GM18867 (cell line): ENCODE data around the gene LMO2.
"Not testable (repeated sequence)": the region's sequence is repeated elsewhere in the genome, so short reads cannot be mapped to it uniquely, and the experiment has no call there.

ENCODE experiments used
- ATAC-seq: cut with Tn5 transposase; IDR thresholded peaks from one replicate; pipeline ENCODE4 v1.9.1; 2021; ENCODE audit warnings: mild to moderate bottlenecking, moderate library complexity; ENCODE audit not compliant: unreplicated experiment

LMO2 gene

DNA sequence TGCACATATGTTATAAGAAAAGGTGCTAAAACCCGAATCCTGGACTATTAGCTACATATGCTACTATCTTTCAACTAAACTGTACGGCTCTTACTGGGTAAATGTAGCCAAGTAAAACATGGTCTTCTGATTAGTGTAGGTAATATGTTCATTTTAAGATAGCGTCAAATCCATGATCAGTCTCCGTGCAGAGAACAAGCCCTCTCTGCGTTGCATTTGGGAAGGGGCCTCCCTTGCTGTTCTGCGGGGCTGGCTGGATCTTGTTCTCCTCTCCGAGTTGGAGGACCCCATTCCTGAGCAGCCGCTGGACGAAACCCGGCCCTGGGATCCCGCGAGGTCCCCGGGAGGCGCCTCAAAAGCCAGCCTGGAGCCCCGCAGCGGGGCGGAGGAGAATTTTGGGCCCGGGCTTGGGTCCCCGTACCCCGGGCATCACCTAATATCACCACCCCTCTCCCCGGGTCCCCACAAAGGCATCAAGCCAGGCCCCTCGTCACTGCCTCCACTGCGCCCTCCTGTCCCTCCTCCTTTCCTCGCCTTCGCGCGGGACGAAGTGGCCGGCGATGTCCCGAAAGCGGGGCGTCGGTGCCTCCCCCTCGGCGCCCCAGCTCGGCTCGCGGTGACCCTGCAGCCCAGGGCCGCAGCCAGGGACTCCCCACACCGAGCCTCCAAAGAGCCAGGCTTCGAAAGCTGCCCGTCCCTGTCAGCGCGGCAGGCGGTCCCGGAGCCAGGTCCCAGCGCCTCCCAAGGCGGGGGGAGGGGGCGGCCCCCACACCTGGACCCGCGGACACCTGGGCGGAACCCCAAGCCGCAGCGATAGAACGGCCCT, 63.1 kb downstream of the LMO2 start:
- no peak for ATAC-seq

DNA sequence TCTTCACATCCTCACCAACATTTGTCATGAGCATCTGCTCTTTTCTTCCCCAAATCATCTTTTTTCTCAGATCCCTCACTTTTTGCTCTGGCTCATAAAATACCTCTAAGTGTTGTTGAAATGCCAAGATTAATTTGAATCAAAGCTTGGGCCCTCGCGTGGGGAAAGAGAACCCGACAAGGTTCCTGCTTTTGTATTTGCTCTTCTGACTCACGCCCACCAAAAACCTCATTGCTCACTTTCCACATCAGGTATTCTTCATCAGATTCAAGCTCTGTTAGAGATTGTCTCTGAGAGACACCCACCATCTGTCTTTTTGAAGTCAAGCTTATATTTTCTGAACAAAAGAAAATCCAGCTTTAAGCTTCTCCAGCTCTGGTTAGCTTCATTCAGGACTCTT, 64.7 kb downstream of the LMO2 start:
- ATAC-seq, result no peak

DNA sequence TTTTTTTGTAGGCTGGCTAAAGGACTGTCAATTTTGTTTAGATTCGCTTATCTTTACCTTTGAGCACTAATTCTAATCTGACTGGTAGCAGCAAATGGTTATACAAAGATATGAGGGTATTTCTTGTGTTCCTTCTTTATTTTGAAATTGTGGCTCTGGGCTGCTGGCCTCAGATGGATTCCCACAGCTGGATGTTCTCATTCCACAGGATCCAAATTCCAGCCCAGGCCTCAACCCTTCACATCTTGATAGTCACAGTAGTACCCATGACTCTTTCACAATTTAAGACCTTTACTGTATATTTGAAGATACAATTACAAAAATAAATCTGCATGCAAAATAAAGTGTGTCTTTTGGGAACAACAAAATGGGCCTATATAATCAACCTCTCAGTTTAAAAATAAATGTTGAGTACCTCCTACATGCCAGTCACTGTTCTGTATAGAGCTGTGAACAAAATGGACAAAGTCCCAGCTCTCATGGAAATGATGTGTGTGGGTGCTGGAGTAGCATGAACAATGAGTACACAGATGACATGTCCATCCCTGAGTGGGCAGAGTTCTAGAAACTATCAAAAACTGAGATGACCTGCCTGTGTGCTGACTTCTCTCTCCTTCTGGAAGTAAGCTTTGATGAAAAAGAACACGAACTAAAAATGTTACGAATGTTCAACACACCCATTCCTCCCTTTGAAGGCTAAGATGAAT, 65.9 kb downstream of the LMO2 start:
- ATAC-seq, result no peak

GRCh38 chr11:33822981-33823380, 68.9 kb downstream of the LMO2 start:
- ATAC-seq, result not testable (repeated sequence)

DNA sequence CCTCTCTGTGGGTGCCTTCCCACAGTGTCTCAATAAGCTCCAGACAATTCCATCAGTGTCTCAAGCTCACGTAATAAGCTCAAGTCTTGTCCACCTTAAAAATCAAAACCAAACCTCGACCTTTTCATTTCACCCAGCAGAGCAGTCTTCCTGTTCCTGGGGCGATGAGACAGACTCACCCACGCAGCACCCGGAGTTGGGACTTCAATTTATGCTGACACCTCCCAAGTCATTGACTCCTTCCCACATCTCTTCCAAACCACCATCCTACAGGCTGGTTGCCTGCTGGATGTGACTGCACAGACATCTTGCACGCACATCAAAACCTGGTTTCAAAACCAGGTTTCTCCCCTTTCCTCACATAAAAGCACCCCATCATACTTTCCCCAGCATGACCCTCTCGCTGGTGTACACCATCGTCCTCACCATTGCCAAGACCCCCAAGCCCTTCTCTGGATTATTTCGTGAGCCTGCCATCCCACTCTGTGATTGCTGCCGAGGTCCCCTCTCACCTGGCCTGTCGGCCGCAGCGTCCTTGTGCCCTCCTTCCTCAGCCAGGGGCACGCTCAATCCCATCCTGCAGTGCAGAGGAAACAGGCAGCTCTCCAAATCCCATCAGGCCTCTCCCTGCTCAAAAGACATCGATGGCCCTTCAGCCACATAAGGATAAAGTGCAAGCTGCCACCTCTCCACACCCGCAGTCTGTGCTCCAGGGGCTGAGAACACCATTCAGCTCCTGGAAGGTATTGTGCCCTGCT, 72.4 kb downstream of the LMO2 start:
- no peak for ATAC-seq
